ENCODE data around the gene SNED1. TPM values are rescaled to one million over a fixed set of nuclear protein-coding genes. Genes with fewer than 3 reads are reported as not detected.
A peak's percentile ranks its signal among the peaks of the same experiment; 100 is the strongest.

The SNED1 gene
- total RNA-seq, 4 donors from 2014 or later, result 18.5 to 87.1 (median 21.9) TPM

GRCh38 chr2:240956171-240956934 lies 42.1 kb upstream of the SNED1 start:
- H3K4me1 ChIP-seq, result peaks cover 5 to 15% of the 10 kb centered on the region in 2 donors
- H3K9me3 ChIP-seq, result no peaks in the 10 kb centered on the region
- no peak overlapping the region for H3K4me3 ChIP-seq
- no peaks in the 10 kb centered on the region for H3K36me3 ChIP-seq
- DNase-seq, result no peak
- no peaks in the 10 kb centered on the region for H3K27me3 ChIP-seq
- H3K27ac ChIP-seq, result no peak overlapping the region
- intact Hi-C loops (cut with DNase I; ENCODE audit: low total_unique reads), result no loop called here
- TF ChIP-seq POLR2A (IDR thresholded peaks at IDR 0.05) (no peak), CTCF (IDR thresholded peaks at IDR 0.05) (no peak)

GRCh38 chr2:240956935-240957655 lies 41.3 kb upstream of the SNED1 start:
- Histone ChIP-seq H3K4me1 (peaks cover 6 to 22% of the 10 kb centered on the region in 2 donors), H3K4me3 (no peak overlapping the region), H3K27me3 (no peaks in the 10 kb centered on the region), H3K27ac (peak overlapping the region in 1 of 2 donors; percentile 86), H3K9me3 (no peaks in the 10 kb centered on the region), H3K36me3 (no peaks in the 10 kb centered on the region)
- intact Hi-C loops (cut with DNase I; ENCODE audit: low total_unique reads), result no loop called here
- DNase-seq, result no peak
- TF ChIP-seq CTCF (IDR thresholded peaks at IDR 0.05) (no peak), POLR2A (IDR thresholded peaks at IDR 0.05) (no peak)

DNA sequence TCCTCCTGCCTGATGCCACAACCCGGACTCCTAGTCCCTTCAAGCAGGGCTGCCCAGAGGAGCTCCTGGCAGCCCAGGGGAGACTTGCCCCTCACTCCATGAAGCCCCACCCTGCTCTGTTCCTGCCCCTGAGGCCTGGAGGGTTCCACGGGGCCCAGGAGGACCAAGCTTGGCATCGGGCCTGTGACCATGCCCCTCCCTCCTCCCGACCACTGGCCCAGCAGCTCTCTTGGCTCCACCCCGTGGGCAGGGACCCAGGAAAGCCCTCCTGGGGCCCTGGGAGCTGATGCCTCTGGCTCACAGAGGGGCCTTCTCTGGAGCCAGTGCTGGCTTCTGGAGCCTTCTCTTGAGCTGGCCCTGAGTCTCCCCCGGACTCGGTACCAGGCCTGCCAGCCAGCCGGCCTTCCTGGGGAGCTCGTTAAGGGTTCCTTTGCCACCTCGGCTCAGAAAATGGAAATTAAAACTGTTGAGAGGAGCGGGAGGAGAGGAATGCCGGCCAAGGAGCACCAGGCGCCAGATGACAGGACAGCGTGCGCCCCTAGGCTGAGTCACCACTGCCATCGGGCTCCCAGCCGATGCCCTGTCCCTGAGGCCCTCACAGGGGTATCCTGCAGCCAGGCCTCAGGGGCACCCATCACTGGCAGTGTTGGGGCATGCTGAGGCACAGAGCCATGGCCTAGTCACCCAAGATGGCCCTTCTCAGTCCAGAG lies 40.6 kb upstream of the SNED1 start:
- peaks cover 6 to 28% of the 10 kb centered on the region in 2 donors for H3K4me1 ChIP-seq
- peak in 1 of 2 donors; percentile 42 for DNase-seq
- no peak overlapping the region for H3K4me3 ChIP-seq
- no peaks in the 10 kb centered on the region for H3K9me3 ChIP-seq
- intact Hi-C loops (cut with DNase I; ENCODE audit: low total_unique reads), result no loop called here
- H3K27ac ChIP-seq, result peak overlapping the region in 1 of 2 donors; percentile 86
- TF ChIP-seq CTCF (IDR thresholded peaks at IDR 0.05) (no peak), POLR2A (IDR thresholded peaks at IDR 0.05) (no peak)
- no peaks in the 10 kb centered on the region for H3K36me3 ChIP-seq
- H3K27me3 ChIP-seq, result no peaks in the 10 kb centered on the region

DNA sequence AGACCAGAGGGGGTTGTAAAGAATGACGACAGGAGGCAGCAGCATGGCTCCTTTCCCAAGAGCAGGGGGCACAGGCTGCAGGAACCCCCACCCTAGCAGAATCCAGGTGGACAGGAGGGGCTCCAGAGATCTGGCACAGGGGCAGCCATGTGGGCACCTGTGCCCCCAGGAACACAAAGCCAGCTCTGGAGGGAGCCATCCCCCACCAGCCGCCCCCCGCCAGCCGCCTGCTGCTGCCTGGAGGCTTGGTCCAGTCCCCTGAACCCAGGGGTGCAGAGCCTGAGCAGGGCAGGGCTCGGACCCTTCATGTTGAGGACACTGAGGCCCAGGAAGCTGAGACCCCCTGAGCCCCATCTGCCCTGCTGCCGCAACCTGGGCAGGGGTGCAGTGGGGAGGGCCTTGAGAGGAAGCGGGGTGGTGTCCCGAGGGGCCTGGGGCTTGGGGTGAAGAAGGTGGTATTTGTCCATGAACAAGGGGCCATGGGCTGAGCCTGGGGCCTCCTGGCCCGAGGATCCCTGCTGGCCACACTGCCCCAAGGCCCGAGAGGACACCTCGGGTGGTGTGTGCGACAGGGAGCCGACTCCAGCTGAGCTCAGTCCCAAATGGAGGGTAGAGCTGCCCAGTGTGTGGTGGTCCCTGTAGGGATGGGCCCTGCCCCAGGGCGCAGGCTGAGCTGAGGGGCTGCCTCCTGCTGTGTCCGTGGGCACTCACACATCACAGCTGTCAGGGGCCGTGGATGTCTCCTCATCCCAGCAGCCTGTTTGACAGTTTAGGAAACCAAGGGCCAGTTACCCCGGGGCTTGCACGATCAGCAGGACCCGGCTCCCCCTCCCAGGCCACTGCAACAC lies 39.8 kb upstream of the SNED1 start:
- no peaks in the 10 kb centered on the region for H3K36me3 ChIP-seq
- H3K4me3 ChIP-seq, result no peak overlapping the region
- peak in 1 of 2 donors; percentile 19 for DNase-seq
- no peaks in the 10 kb centered on the region for H3K27me3 ChIP-seq
- H3K9me3 ChIP-seq, result no peaks in the 10 kb centered on the region
- H3K27ac ChIP-seq, result peak overlapping the region; percentile 69 to 86
- intact Hi-C loops (cut with DNase I; ENCODE audit: low total_unique reads), result no loop called here
- TF ChIP-seq CTCF (IDR thresholded peaks at IDR 0.05) (no peak), POLR2A (IDR thresholded peaks at IDR 0.05) (no peak)
- H3K4me1 ChIP-seq, result peaks cover 6 to 35% of the 10 kb centered on the region in 2 donors
